ENCODE results near the gene HDAC4.

HDAC4 gene

GRCh38 chr2:239200646-239201530 lies 199.9 kb downstream of the HDAC4 start:
- DNase-seq (ENCODE audit: low spot score): no peak

- peak; percentile 67 for DNase-seq (ENCODE audit: low spot score)
These were observed 201.6 kb downstream of the HDAC4 start for GRCh38 chr2:239199041-239199768.

GRCh38 chr2:239198221-239198620 lies 202.6 kb downstream of the HDAC4 start:
- DNase-seq (ENCODE audit: low spot score): no peak

- DNase-seq (ENCODE audit: low spot score): no peak
These were observed 203.7 kb downstream of the HDAC4 start for GRCh38 chr2:239197146-239197545.

GRCh38 chr2:239196474-239197021 lies 204.3 kb downstream of the HDAC4 start:
- no peak for DNase-seq (ENCODE audit: low spot score)

- DNase-seq (ENCODE audit: low spot score): no peak
These were observed 204.8 kb downstream of the HDAC4 start for GRCh38 chr2:239195992-239196391.

- DNase-seq (ENCODE audit: low spot score): no peak
These were observed 205.4 kb downstream of the HDAC4 start for GRCh38 chr2:239195318-239195871.

- DNase-seq (ENCODE audit: low spot score): no peak
These were observed 206.0 kb downstream of the HDAC4 start for GRCh38 chr2:239194731-239195317.

- DNase-seq (ENCODE audit: low spot score): no peak
These were observed 206.7 kb downstream of the HDAC4 start for GRCh38 chr2:239193925-239194677.

GRCh38 chr2:239193401-239193811 lies 207.4 kb downstream of the HDAC4 start:
- no peak for DNase-seq (ENCODE audit: low spot score)

- DNase-seq (ENCODE audit: low spot score): no peak
These were observed 207.8 kb downstream of the HDAC4 start for GRCh38 chr2:239192975-239193374.

GRCh38 chr2:239192456-239192855 lies 208.4 kb downstream of the HDAC4 start:
- no peak for DNase-seq (ENCODE audit: low spot score)

GRCh38 chr2:239190921-239191885 lies 209.6 kb downstream of the HDAC4 start:
- DNase-seq (ENCODE audit: low spot score): no peak

GRCh38 chr2:239190361-239190760 lies 210.5 kb downstream of the HDAC4 start:
- no peak for DNase-seq (ENCODE audit: low spot score)

- no peak for DNase-seq (ENCODE audit: low spot score)
These were observed 211.1 kb downstream of the HDAC4 start for GRCh38 chr2:239189711-239190131.

- no peak for DNase-seq (ENCODE audit: low spot score)
These were observed 212.3 kb downstream of the HDAC4 start for GRCh38 chr2:239188536-239188935.

GRCh38 chr2:239187464-239188253 lies 213.2 kb downstream of the HDAC4 start:
- DNase-seq (ENCODE audit: low spot score): no peak

- DNase-seq (ENCODE audit: low spot score): no peak
These were observed 214.1 kb downstream of the HDAC4 start for GRCh38 chr2:239186516-239187357.
